Naive thymus-derived CD4-positive, alpha-beta T cell (primary cell): ENCODE measurements around the gene VPS37D. TPM values are rescaled to one million over a fixed set of nuclear protein-coding genes. Genes with fewer than 3 reads are reported as not detected.
"Not testable (repeated sequence)": the region's sequence is repeated elsewhere in the genome, so short reads cannot be mapped to it uniquely, and the experiment has no call there.

Experiments used
- ATAC-seq: fragments of 150-1000 bp; cut with Tn5 transposase; 2 replicates; pipeline ENCODE4 v1.10.0; 2021; ENCODE audit warnings: mild to moderate bottlenecking, moderate library complexity
- CTCF ChIA-PET: fragments of 350-600 bp; sonication (Branson Sonifier 250); formaldehyde crosslinking; loops from one replicate; lab custom pipeline; 2021; ENCODE audit warnings: antibody characterized with exemption; lab: Charles Lee
- POLR2A ChIA-PET: fragments of 350-600 bp; sonication (Branson Sonifier 250); formaldehyde crosslinking; loops from one replicate; lab custom pipeline; 2021; ENCODE audit warnings: antibody characterized with exemption, inconsistent platforms; lab: Charles Lee
- DNase-seq, 9 donors: peaks; one replicate each; pipeline versions ENCODE4 v3.0.0 to v3.0.0-alpha.2; 2020 to 2022; ENCODE audit warnings: mixed read lengths in 1 of 9
- H3K27ac ChIP-seq: one replicate; pipeline ENCODE4 v1.7.0; 2013; ENCODE audit warnings: mild to moderate bottlenecking, low read depth, low read length, moderate library complexity
- H3K27me3 ChIP-seq, 2 donors: one replicate each; pipeline ENCODE4 v1.7.0; 2013; ENCODE audit warnings: low read length in 2 of 2, mild to moderate bottlenecking in 2 of 2, moderate library complexity in 2 of 2; ENCODE audit not compliant: control insufficient read depth in 2 of 2, insufficient read depth in 2 of 2
- H3K36me3 ChIP-seq, 3 experiments: 1 replicate in 2 of 3; 2 replicates in 1 of 3; pipeline ENCODE4 v1.7.0; 2013; ENCODE audit warnings: low read length in 3 of 3, mild to moderate bottlenecking in 3 of 3, moderate library complexity in 1 of 3; ENCODE audit not compliant: insufficient read depth in 3 of 3, control insufficient read depth in 2 of 3
- H3K4me1 ChIP-seq, 2 donors: one replicate each; pipeline ENCODE4 v1.7.0; 2013; ENCODE audit warnings: low read length in 2 of 2, mild to moderate bottlenecking in 2 of 2, moderate library complexity in 1 of 2; ENCODE audit not compliant: control insufficient read depth in 2 of 2, insufficient read depth in 2 of 2
- H3K4me3 ChIP-seq: 2 replicates; pipeline ENCODE4 v1.7.0; 2013; ENCODE audit warnings: mild to moderate bottlenecking, low read length
- H3K9me3 ChIP-seq, 3 experiments: 1 replicate in 2 of 3; 2 replicates in 1 of 3; pipeline ENCODE4 v1.7.0; 2013; ENCODE audit warnings: low read length in 3 of 3; ENCODE audit not compliant: control insufficient read depth in 2 of 3
- H3K27ac Mint-ChIP-seq, 9 donors: one replicate each; pipeline ENCODE4 v1.8.0; 2020 to 2022; ENCODE audit warnings: mixed read lengths in 9 of 9, mild to moderate bottlenecking in 8 of 9, moderate library complexity in 5 of 9, inconsistent platforms in 2 of 9
- H3K27me3 Mint-ChIP-seq, 5 donors: one replicate each; pipeline ENCODE4 v1.8.0; 2021 to 2022; ENCODE audit warnings: mixed read lengths in 5 of 5, mild to moderate bottlenecking in 1 of 5
- H3K36me3 Mint-ChIP-seq, 5 donors: one replicate each; pipeline ENCODE4 v1.8.0; 2020 to 2022; ENCODE audit warnings: mixed read lengths in 5 of 5, mild to moderate bottlenecking in 3 of 5, inconsistent platforms in 1 of 5
- H3K4me1 Mint-ChIP-seq, 7 donors: one replicate each; pipeline ENCODE4 v1.8.0; 2020 to 2022; ENCODE audit warnings: mixed read lengths in 7 of 7, mild to moderate bottlenecking in 3 of 7, inconsistent platforms in 1 of 7
- H3K4me3 Mint-ChIP-seq, 10 donors: one replicate each; pipeline ENCODE4 v1.8.0; 2020 to 2022; ENCODE audit warnings: mild to moderate bottlenecking in 10 of 10, mixed read lengths in 10 of 10, moderate library complexity in 6 of 10, inconsistent platforms in 2 of 10
- H3K9me3 Mint-ChIP-seq, 11 donors: one replicate each; pipeline ENCODE4 v1.8.0; 2020 to 2022; ENCODE audit warnings: mixed read lengths in 11 of 11, mild to moderate bottlenecking in 4 of 11, inconsistent platforms in 1 of 11, moderate library complexity in 1 of 11
- intact Hi-C, 2 donors: fragments of 100-400 bp; cut with micrococcal nuclease; formaldehyde crosslinking; loops; one replicate each; pipeline ENCODE4 v1.15.1; 2023
- polyA plus RNA-seq, 2 donors: library from polyadenylated mRNA; unstranded; fragments of 300-500 nt; fragmentation: Illumina TruSeq; gene quantifications; one replicate each; pipeline ENCODE4 v1.2.3, GENCODE V29; 2021
- total RNA-seq, 6 experiments: library from RNA in 5 of 6; stranded (reverse) in 5 of 6; gene quantifications; 1 replicate in 5 of 6; 2 replicates in 1 of 6; pipeline ENCODE4 v1.2.3 and lab custom pipeline; 2021 to 2026

Gene VPS37D
- total and polyA plus RNA-seq, 7 experiments from 2014 or later = 0.22 to 0.85 (median 0.44) TPM; not detected in 4

DNA sequence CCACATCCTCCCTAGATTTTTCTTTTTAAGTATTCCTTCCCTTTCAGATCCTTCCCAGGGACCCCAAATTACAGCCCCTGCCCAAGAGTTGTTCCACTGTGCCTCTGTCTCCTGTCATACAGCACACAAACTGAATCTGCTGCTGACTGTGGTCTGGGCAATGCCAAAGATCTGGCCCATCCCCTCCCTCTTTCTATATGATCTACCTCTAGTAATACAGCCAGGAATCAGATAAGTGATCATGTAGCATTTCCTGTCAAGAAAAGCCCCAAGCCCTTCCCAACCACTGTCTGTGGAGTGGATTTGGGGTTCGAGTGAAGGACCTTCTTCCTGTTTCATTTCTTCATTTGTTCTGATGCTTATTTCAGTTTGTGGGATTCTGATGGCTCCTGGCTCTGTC lies 45.1 kb downstream of the VPS37D start:
- ChIA-PET CTCF (interaction anchor here (0.7 kb wide), 1 partner anchor 24 kb away, joined by 3 read pairs; no protein-coding TSS in a partner anchor), POLR2A (no interaction called here)
- no peaks in the 10 kb centered on the region for H3K36me3 ChIP-seq
- no peak overlapping the region for H3K27ac ChIP-seq
- peaks cover 3 to 30% (median 9%) of the 10 kb centered on the region in 7 donors for H3K4me1 Mint-ChIP-seq
- no peaks in the 10 kb centered on the region for H3K9me3 ChIP-seq
- no peak overlapping the region for H3K4me3 Mint-ChIP-seq
- peak overlapping the region in 1 of 9 donors; percentile 22 for H3K27ac Mint-ChIP-seq
- H3K4me1 ChIP-seq = peaks cover 5 to 11% of the 10 kb centered on the region in 2 donors
- H3K36me3 Mint-ChIP-seq = peaks cover 0 to 1% (median 0%) of the 10 kb centered on the region in 5 donors
- no peak for ATAC-seq
- no peaks in the 10 kb centered on the region for H3K27me3 ChIP-seq
- intact Hi-C loops = loop anchor here in 1 of 2 donors (10.0 kb wide), 1 partner anchor 278 kb away; the partner anchor contains the start of gene FZD9
- no peaks in the 10 kb centered on the region for H3K9me3 Mint-ChIP-seq
- peaks cover 0 to 3% (median 0%) of the 10 kb centered on the region in 5 donors for H3K27me3 Mint-ChIP-seq
- no peak for DNase-seq
- H3K4me3 ChIP-seq = no peak overlapping the region

DNA sequence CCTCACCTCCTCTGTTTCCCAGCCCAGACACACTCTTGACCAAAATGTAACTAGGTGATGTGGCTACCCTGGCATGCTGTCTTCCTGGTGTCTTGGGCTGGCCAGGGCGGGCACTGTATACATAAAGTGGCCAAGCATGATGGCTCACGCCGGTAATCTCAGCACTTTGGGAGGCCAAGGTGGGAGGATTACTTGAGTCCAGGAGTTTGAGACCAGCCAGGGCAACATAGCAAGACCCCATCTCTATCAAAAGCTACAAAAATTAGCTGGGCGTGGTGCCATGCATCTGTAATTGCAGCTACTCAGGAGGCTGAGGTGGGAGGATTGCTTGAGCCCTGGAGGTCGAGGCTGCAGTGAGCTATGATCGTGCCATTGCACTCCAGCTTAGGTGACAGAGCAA lies 45.7 kb downstream of the VPS37D start:
- H3K4me1 ChIP-seq = peaks cover 11 to 16% of the 10 kb centered on the region in 2 donors
- H3K27ac Mint-ChIP-seq, ATAC-seq, H3K9me3 Mint-ChIP-seq, H3K36me3 Mint-ChIP-seq, H3K36me3 ChIP-seq, H3K27me3 Mint-ChIP-seq, DNase-seq, H3K4me3 ChIP-seq, H3K4me3 Mint-ChIP-seq, POLR2A ChIA-PET, H3K27me3 ChIP-seq, H3K9me3 ChIP-seq, CTCF ChIA-PET, H3K27ac ChIP-seq: not testable (repeated sequence)
- peaks cover 9 to 36% (median 14%) of the 10 kb centered on the region in 7 donors for H3K4me1 Mint-ChIP-seq
- intact Hi-C loops = loop anchor here in 1 of 2 donors (10.0 kb wide), 1 partner anchor 279 kb away; the partner anchor contains the start of gene FZD9

DNA sequence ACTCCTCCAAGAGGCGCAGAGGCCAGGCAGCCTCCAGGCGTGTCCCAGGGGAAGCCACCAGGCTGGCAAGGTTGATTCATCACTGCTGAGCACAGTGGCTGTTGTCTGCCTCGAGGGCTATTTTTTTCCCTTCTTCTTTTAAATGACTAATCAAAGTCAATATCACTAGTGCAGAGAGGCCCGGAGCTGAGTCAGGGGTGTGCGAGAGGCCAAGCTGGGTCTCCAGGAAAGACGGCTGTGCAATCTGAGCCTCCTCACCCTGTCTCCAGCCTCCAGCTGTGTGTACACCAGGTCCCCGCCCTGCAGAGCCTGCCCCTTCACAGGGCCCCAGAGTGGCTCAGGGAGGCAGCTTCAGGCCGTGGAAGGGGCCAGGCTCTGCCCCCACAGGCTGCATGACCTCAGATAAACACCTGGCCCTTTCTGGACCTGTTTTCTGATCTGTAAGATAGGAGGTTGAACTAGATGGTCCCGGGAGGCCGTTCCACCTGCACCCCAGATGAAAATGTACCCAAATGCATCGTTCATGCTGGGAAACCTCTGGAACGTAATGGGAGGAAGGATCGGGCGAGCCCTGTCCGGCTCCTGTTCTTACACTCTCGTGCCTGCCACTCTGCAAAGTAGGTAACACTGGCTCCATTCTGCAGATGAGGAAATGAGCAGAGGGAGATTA lies 48.2 kb downstream of the VPS37D start:
- Histone ChIP-seq H3K36me3 (no peaks in the 10 kb centered on the region), H3K27me3 (no peaks in the 10 kb centered on the region), H3K4me1 (peaks cover 16 to 22% of the 10 kb centered on the region in 2 donors), H3K9me3 (no peaks in the 10 kb centered on the region), H3K4me3 (no peak overlapping the region), H3K27ac (no peak overlapping the region)
- ATAC-seq = peak; percentile 34
- H3K27ac Mint-ChIP-seq = no peak overlapping the region
- DNase-seq = peak in 1 of 9 donors; percentile 65
- no peak overlapping the region for H3K4me3 Mint-ChIP-seq
- POLR2A ChIA-PET = no interaction called here
- peaks cover 0 to 1% (median 0%) of the 10 kb centered on the region in 5 donors for H3K36me3 Mint-ChIP-seq
- peaks cover 0 to 10% (median 5%) of the 10 kb centered on the region in 5 donors for H3K27me3 Mint-ChIP-seq
- H3K4me1 Mint-ChIP-seq = peaks cover 13 to 41% (median 20%) of the 10 kb centered on the region in 7 donors
- intact Hi-C loops = loop anchor here (5.0 to 10.0 kb wide), 3 partner anchors 93 to 888 kb away; partner anchors contain the start of genes FZD9 (in 1 of the 2), MLXIPL (in 1 of the 2) and TYW1B (in 1 of the 2)
- CTCF ChIA-PET = interaction anchor here (1.0 to 1.2 kb wide), 2 partner anchors 9 to 108 kb away, joined by 3 to 4 read pairs; no protein-coding TSS in a partner anchor
- H3K9me3 Mint-ChIP-seq = peaks cover 0 to 2% (median 0%) of the 10 kb centered on the region in 11 donors

DNA sequence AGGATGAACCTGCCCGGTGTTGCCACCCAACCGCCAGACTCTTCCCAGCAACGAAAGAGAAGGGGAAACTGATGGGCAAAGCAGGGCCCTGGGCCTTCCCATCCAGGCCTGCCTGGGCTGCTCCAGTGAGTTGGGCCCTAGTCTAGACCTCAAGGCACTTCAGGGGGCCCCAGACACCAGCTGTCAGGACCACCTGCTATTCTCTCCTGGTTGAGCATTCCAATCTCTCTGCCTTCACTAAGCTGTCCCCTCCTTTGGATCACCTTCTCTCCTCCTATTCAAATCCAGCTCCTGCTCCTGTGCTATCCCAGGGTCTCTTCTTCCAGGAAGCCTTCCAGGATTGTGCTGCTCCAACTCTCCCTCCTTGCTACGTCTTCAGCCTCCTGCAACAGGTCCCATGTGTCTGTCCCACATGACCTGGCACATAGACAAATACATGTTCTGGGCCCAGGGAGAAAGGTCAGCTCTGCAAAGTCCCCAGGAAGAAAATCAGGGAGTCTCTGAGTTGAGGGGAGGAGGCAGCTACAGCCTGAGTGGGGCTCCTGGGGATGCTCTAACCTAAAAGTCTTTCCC lies 48.8 kb downstream of the VPS37D start:
- Histone ChIP-seq H3K36me3 (no peaks in the 10 kb centered on the region), H3K9me3 (no peaks in the 10 kb centered on the region), H3K27me3 (no peaks in the 10 kb centered on the region), H3K27ac (no peak overlapping the region), H3K4me1 (peaks cover 16 to 22% of the 10 kb centered on the region in 2 donors), H3K4me3 (no peak overlapping the region)
- ChIA-PET CTCF (interaction anchor here (0.8 to 1.2 kb wide), 2 partner anchors 12 to 109 kb away, joined by 3 to 4 read pairs; no protein-coding TSS in a partner anchor), POLR2A (no interaction called here)
- Mint-ChIP-seq H3K36me3 (peaks cover 0 to 1% (median 0%) of the 10 kb centered on the region in 5 donors), H3K4me3 (no peak overlapping the region), H3K27ac (peak overlapping the region in 2 of 9 donors; percentile 4 to 42), H3K4me1 (peaks cover 13 to 41% (median 20%) of the 10 kb centered on the region in 7 donors), H3K27me3 (peaks cover 0 to 14% (median 5%) of the 10 kb centered on the region in 5 donors), H3K9me3 (peaks cover 0 to 2% (median 0%) of the 10 kb centered on the region in 11 donors)
- no peak for DNase-seq
- ATAC-seq = no peak
- intact Hi-C loops = loop anchor here (5.0 to 10.0 kb wide), 3 partner anchors 94 to 889 kb away; partner anchors contain the start of genes FZD9 (in 1 of the 2), MLXIPL (in 1 of the 2) and TYW1B (in 1 of the 2)

DNA sequence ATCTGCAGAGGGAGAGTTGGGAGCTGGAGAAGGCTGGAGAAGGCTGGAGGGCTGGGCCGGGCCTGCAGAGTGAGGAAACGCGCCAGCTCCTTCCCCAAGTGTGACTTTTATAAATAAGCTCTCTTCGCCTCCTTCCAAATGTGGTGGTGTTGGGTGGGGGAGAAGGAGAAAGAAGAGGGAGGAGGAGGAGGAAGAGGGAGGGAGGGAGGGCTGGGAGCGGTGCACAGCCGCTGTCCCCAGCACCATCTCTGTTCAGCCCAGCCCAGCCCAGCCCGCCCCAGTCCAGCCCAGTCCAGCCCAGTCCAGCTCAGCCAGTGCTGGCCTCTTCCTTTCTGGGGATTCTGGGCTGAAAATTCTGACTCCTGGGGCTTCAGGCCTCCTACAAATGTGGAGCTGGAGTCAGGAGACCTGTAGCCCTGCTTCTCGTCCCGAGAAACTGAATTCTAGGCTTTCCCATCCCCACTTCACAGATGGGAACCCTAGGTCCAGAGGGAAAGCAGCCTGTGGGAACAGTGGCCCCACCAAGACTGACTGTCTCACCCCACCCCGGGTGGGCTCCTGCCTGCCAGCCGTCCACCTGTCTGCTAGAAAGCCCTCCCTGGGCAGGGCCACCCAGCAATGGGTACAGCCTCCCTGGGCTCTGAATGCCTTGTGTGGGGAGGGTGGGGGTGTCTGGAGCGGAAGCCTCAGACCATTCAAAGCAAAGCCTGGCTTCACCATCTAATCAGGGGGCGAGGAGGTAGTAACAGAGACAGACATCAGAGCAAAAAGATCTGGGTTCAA lies 49.6 kb downstream of the VPS37D start:
- ChIA-PET CTCF (interaction anchor here (0.6 to 1.2 kb wide), 3 partner anchors 13 to 110 kb away, joined by 3 to 4 read pairs (median 3); no protein-coding TSS in a partner anchor), POLR2A (interaction anchor here (1.2 kb wide), 1 partner anchor 20 kb away, joined by 3 read pairs; no protein-coding TSS in a partner anchor)
- Mint-ChIP-seq H3K36me3 (peaks cover 0 to 1% (median 0%) of the 10 kb centered on the region in 5 donors), H3K27me3 (peaks cover 0 to 18% (median 5%) of the 10 kb centered on the region in 5 donors), H3K4me3 (peak overlapping the region in 9 of 10 donors; percentile 74 to 92 (median 83)), H3K9me3 (peaks cover 0 to 2% (median 0%) of the 10 kb centered on the region in 11 donors), H3K27ac (peak overlapping the region in 6 of 9 donors; percentile 19 to 88 (median 60)), H3K4me1 (peaks cover 13 to 41% (median 20%) of the 10 kb centered on the region in 7 donors)
- intact Hi-C loops = loop anchor here (5.0 to 10.0 kb wide), 3 partner anchors 95 to 890 kb away; partner anchors contain the start of genes FZD9 (in 1 of the 2), MLXIPL (in 1 of the 2) and TYW1B (in 1 of the 2)
- no peaks in the 10 kb centered on the region for H3K9me3 ChIP-seq
- ATAC-seq = no peak
- no peak for DNase-seq
- peaks cover 16 to 22% of the 10 kb centered on the region in 2 donors for H3K4me1 ChIP-seq
- no peak overlapping the region for H3K4me3 ChIP-seq
- no peaks in the 10 kb centered on the region for H3K27me3 ChIP-seq
- no peak overlapping the region for H3K27ac ChIP-seq
- no peaks in the 10 kb centered on the region for H3K36me3 ChIP-seq
